ENCODE measurements around the gene EP300. TPM values are rescaled to one million over a fixed set of nuclear protein-coding genes. Genes with fewer than 3 reads are reported as not detected.
A peak's percentile ranks its signal among the peaks of the same experiment; 100 is the strongest.

The EP300 gene
- total RNA-seq, 6 experiments from 2014 or later, result 23.1 to 121 (median 31.3) TPM

DNA sequence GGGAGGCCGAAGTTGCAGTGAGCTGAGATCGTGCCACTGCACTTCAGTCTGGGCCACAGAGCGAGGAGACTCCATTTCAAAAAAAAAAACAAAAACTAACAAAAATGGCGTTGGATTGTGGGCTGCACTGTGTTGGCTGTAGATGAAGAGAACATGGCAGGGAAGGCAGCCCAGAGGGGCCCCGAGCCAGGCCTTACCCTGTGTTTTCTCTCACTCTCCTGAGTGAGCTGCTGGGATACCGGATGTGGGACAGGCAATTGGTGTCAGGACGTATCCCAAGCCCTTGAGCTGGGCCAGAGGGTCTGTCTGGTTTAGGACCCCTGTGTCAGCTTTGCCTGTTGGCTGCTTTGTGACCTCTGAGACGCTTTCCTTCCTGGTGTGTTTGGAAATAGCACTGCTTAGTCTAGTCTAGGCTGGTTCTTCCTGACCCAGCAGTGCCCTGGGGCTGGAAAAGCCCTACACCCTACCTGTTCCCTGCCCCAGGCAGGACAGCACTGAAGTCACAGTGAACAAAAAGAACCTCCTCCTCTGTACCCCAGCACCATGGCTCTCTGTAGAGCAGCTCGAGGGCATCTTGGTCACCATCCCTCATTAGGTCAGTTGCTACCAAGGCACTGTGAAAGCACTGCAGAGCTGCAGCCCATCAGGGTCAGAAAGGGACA lies 130.6 kb downstream of the EP300 start:
- intact Hi-C loops (cut with DNase I), result no loop called here
- DNase-seq (no peak), ATAC-seq (peak; percentile 33 to 43 (median 37))
- H3K27me3 ChIP-seq, result no peaks in the 10 kb centered on the region
- H3K4me1 ChIP-seq, result peaks cover 0 to 20% (median 10%) of the 10 kb centered on the region in 4 donors
- H3K27ac ChIP-seq, result peak overlapping the region in 1 of 3 donors; percentile 67
- H3K36me3 ChIP-seq, result peaks cover 0 to 42% (median 17%) of the 10 kb centered on the region in 4 donors
- H3K4me3 ChIP-seq, result no peak overlapping the region
- no peaks in the 10 kb centered on the region for H3K9me3 ChIP-seq
- WGBS (ENCODE audit: insufficient coverage, low coverage, low lambda C conversion rate, missing lambda C conversion rate), result 79% methylated on average over 5 of the region's 9 CpGs
- TF ChIP-seq, protein P1, sequence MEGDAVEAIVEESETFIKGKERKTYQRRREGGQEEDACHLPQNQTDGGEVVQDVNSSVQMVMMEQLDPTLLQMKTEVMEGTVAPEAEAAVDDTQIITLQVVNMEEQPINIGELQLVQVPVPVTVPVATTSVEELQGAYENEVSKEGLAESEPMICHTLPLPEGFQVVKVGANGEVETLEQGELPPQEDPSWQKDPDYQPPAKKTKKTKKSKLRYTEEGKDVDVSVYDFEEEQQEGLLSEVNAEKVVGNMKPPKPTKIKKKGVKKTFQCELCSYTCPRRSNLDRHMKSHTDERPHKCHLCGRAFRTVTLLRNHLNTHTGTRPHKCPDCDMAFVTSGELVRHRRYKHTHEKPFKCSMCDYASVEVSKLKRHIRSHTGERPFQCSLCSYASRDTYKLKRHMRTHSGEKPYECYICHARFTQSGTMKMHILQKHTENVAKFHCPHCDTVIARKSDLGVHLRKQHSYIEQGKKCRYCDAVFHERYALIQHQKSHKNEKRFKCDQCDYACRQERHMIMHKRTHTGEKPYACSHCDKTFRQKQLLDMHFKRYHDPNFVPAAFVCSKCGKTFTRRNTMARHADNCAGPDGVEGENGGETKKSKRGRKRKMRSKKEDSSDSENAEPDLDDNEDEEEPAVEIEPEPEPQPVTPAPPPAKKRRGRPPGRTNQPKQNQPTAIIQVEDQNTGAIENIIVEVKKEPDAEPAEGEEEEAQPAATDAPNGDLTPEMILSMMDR (IDR thresholded peaks at IDR 0.05), result no peak
- TF ChIP-seq POLR2A (IDR thresholded peaks at IDR 0.05), result no peak

- no CpG with 5 or more reads among the region's 7 CpGs for WGBS (ENCODE audit: insufficient coverage, low coverage, low lambda C conversion rate, missing lambda C conversion rate)
- ATAC-seq, result peak; percentile 83 to 90 (median 88)
- Histone ChIP-seq H3K27ac (peak overlapping the region in 1 of 3 donors; percentile 67), H3K36me3 (peaks cover 0 to 43% (median 17%) of the 10 kb centered on the region in 4 donors), H3K27me3 (no peaks in the 10 kb centered on the region), H3K9me3 (no peaks in the 10 kb centered on the region), H3K4me1 (peaks cover 0 to 20% (median 10%) of the 10 kb centered on the region in 4 donors), H3K4me3 (no peak overlapping the region)
- TF ChIP-seq POLR2A (IDR thresholded peaks at IDR 0.05), result no peak
- TF ChIP-seq, protein P1 (IDR thresholded peaks at IDR 0.05), result no peak
- intact Hi-C loops (cut with DNase I), result no loop called here
- DNase-seq, result peak; percentile 65 to 92 (median 89)
These were observed 131.1 kb downstream of the EP300 start for GRCh38 chr22:41223535-41223934.

DNA sequence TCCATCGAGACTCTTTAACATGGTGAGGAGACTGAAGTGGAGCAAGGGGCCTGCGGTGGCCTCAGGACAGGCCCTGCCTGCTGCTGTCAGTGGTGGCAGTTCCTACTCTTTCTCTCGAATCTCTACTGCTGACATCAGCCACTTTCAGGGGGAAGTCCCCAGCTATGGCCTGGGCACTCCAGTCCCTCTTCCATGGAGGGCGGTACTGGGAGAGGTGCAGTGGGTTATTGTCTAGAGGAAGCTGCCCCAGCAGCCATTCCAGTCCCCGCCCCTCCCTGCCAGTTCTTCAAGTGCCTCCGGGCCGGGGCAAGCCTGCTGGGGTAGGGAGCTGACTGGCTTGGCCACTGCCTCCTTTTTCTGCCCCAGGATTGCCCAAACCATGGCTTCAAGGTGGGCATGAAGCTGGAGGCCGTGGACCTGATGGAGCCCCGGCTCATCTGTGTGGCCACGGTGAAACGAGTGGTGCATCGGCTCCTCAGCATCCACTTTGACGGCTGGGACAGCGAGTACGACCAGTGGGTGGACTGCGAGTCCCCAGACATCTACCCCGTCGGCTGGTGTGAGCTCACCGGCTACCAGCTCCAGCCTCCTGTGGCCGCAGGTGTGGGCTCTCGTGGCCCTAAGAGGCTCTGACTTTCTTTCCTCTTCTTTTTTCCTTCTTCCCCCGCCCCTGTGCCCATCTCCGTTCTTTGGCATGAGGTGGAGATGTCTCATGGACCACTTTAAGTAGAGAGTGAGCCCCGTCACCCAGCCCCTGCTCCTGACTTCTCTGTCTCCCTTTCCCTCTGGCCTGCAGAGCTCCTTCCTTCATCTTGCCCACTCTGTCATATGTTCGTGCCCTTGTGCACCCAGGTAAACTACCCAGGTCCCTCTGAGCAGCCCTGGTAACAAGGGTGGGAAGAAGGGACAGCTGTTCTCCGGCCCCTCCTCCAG lies 134.6 kb downstream of the EP300 start:
- peaks cover 0 to 27% (median 12%) of the 10 kb centered on the region in 4 donors for H3K36me3 ChIP-seq
- H3K27ac ChIP-seq, result no peak overlapping the region
- peak in 3 of 4 donors; percentile 24 to 28 (median 25) for ATAC-seq
- TF ChIP-seq, protein P1 (IDR thresholded peaks at IDR 0.05), result no peak
- no peak for TF ChIP-seq POLR2A (IDR thresholded peaks at IDR 0.05)
- intact Hi-C loops (cut with DNase I), result no loop called here
- no peaks in the 10 kb centered on the region for H3K27me3 ChIP-seq
- no peak overlapping the region for H3K4me3 ChIP-seq
- no peaks in the 10 kb centered on the region for H3K9me3 ChIP-seq
- no peak for DNase-seq
- H3K4me1 ChIP-seq, result peaks cover 0 to 38% (median 18%) of the 10 kb centered on the region in 4 donors
- WGBS (ENCODE audit: insufficient coverage, low coverage, low lambda C conversion rate, missing lambda C conversion rate), result 86% methylated on average over 10 of the region's 26 CpGs

GRCh38 chr22:41229215-41229614 lies 136.8 kb downstream of the EP300 start:
- no peak for DNase-seq
- H3K9me3 ChIP-seq, result no peaks in the 10 kb centered on the region
- no peak for ATAC-seq
- no peaks in the 10 kb centered on the region for H3K27me3 ChIP-seq
- H3K27ac ChIP-seq, result no peak overlapping the region
- peaks cover 0 to 19% (median 8%) of the 10 kb centered on the region in 4 donors for H3K4me1 ChIP-seq
- WGBS (ENCODE audit: insufficient coverage, low coverage, low lambda C conversion rate, missing lambda C conversion rate), result 73% methylated on average over 1 of the region's 6 CpGs
- no peak overlapping the region for H3K4me3 ChIP-seq
- H3K36me3 ChIP-seq, result peaks cover 0 to 25% (median 12%) of the 10 kb centered on the region in 4 donors
- TF ChIP-seq, protein P1 (IDR thresholded peaks at IDR 0.05), result no peak
- TF ChIP-seq POLR2A (IDR thresholded peaks at IDR 0.05), result no peak
- intact Hi-C loops (cut with DNase I), result no loop called here

MicroRNA genes within 50 kb of the gene (microRNA counts, 767-probe panel; counts per million panel counts)
- 237 counts per million for microRNA hsa-miR-1281

Small RNA genes lying within 50 kb of the gene (small RNA-seq; reads per million reads assigned to genes)
- gene RF00019, result 0 reads per million in 2 experiments
- gene RNU6-375P, result 0 reads per million in 2 experiments

Other genes with a start within 250 kb of the EP300 start
- 100 to 1,000 TPM in 4 of 6 experiments, 10 to 100 TPM in 2; 70.3 to 262 (median 143) TPM for gene ST13, start 236.0 kb upstream of the EP300 start, total RNA-seq
- gene XPNPEP3, start 235.4 kb upstream of the EP300 start, total RNA-seq, result 10 to 100 TPM in 5 of 6 experiments, 1 to 10 TPM in 1; 9.2 to 33.7 (median 18.5) TPM
- not detected for gene DNAJB7, start 230.5 kb upstream of the EP300 start, total RNA-seq
- gene RBX1, start 141.2 kb upstream of the EP300 start, total RNA-seq, result 10 to 100 TPM; 14.2 to 24.3 (median 17.4) TPM
- gene L3MBTL2, start 112.7 kb downstream of the EP300 start, total RNA-seq, result 10 to 100 TPM in 4 of 6 experiments, 1 to 10 TPM in 2; 6.6 to 11.7 (median 10.4) TPM
- gene CHADL, start 148.3 kb downstream of the EP300 start, total RNA-seq, result 1 to 10 TPM in 3 of 6 experiments, under 1 TPM in 3; 0.75 to 1.5 (median 1.1) TPM
- 10 to 100 TPM; 27.4 to 56.3 (median 37.6) TPM for gene RANGAP1, start 193.6 kb downstream of the EP300 start, total RNA-seq
- gene ZC3H7B, start 208.9 kb downstream of the EP300 start, total RNA-seq, result 10 to 100 TPM; 26.5 to 50.1 (median 42.7) TPM

Measured in right lobe of liver (tissue), 6 donors.